ENCODE data around the gene USF2.

Gene USF2

DNA sequence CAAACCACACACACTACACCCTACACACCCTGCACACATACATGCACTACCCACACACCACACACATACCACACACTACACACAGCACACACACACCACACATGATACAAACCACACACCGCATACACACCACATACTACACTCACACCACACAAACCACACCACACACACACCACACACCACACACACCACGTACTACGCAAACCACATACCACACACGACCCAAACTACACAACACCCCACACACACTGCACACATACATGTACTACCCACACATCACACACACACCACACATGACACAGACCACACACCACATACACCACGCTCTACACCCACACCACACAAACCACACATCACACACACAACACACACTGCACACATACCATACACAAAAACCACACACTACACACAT is 29.8 kb downstream of the USF2 start:
- no peak for DNase-seq (ENCODE audit: low read depth)

DNA sequence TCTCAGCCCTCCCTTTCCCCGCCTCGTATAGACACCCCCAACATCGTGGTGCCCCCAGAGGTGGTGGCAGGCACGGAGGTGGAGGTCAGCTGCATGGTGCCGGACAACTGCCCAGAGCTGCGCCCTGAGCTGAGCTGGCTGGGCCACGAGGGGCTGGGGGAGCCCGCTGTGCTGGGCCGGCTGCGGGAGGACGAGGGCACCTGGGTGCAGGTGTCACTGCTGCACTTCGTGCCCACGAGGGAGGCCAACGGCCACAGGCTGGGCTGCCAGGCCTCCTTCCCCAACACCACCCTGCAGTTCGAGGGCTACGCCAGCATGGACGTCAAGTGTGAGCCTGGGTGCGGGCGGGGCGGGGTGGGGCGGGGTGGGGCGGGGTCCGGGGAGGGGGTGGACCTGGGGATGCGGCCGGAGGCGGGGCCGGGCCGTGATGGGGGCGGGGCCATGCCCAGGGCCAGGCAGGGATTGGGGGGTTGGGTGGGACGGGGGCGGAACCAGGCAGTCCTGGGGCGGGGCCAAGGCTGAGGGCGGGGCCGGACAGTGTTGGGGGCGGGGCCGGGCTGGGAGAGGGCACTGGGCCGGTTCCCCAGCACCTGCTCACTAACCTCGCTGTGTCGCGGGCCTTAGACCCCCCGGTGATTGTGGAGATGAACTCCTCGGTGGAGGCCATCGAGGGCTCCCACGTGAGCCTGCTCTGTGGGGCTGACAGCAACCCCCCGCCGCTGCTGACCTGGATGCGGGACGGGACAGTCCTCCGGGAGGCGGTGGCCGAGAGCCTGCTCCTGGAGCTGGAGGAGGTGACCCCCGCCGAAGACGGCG is 31.0 kb downstream of the USF2 start:
- no peak for DNase-seq (ENCODE audit: low read depth)

DNA sequence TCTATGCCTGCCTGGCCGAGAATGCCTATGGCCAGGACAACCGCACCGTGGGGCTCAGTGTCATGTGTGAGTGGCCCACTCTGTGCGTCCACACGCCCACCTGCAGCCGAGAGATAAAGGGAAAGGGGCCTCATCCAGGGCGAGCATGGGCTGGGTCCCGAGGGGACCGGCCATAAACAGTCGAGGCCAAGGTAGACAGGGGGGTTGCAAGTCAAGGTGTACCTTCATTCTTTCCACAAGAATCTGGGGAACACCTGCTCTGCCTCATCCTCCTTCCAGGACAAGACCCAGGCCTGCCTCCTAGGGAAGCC is 31.5 kb downstream of the USF2 start:
- no peak for DNase-seq (ENCODE audit: low read depth)

DNA sequence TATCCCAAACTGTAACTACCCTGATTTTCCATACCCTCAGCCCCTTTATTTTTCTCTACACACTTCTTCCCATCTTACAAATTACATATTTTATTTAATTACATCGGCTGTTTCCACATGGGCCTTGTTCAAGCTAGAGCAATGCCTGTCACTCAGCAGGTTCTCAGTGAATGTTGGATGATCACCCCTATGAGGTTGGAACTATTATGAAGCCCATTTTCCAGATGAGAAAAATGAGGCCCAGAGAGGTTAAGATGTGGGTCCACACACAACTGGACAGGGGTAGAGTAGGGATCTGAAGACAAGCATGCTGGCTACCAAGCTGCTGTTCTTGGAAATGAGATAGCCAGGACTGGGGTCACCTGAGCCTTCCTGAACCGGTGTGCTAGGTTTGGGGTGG is 33.2 kb downstream of the USF2 start:
- DNase-seq (ENCODE audit: low read depth), result no peak

DNA sequence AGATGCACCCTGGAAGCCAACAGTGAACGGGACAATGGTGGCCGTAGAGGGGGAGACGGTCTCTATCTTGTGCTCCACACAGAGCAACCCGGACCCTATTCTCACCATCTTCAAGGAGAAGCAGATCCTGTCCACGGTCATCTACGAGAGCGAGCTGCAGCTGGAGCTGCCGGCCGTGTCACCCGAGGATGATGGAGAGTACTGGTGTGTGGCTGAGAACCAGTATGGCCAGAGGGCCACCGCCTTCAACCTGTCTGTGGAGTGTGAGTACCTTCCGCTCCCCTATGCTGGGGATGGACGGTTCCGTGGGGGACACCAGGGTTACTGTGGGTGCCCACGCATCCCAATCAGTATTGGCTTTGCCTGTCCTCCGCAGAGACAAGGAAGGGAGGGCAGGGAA is 33.7 kb downstream of the USF2 start:
- DNase-seq (ENCODE audit: low read depth), result no peak

DNA sequence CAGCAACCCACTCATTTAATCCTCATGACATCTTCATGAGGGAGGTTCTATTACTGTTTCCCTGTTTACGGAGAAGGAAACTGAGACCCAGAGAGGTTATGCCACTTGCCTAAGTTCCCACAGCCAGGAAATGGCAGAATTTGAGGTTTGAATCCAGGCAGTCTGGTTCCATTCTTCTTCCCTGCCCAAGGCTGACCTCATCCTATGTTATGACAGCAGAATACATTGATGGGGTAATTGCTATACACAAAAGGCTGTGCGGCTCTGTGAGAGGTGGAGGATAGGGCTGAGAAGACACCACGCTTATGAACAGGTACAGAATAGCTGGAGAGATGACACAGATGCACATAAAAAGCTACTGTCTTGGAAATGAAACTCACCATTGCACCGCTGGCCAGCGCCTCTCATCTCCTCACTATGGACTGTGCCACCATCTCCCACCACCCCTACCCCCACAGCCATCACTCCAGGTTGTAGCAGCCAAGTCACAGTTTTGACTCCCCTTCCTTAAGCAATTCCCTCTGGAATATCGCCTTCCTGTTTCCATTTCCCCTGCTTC is 34.7 kb downstream of the USF2 start:
- DNase-seq (ENCODE audit: low read depth), result no peak

DNA sequence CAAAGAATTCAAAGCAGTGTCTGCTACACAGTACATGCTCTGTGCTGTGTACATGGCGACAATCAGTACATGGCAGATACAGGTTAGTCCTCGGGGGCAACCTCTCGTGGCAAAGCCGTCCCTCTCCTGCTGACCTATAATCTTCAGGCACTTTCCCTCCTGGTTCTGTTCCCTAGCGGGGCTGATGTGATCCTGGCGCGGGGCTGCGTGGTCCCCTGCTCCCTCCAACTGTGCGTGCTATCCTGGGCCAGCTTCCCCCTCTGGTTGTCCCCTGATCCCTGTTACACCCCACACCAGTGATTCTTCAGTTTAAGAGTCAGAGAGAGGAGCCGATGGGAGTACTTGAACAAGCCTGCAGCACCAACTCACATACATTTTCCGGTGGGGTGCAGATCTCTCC is 35.3 kb downstream of the USF2 start:
- DNase-seq (ENCODE audit: low read depth), result no peak

DNA sequence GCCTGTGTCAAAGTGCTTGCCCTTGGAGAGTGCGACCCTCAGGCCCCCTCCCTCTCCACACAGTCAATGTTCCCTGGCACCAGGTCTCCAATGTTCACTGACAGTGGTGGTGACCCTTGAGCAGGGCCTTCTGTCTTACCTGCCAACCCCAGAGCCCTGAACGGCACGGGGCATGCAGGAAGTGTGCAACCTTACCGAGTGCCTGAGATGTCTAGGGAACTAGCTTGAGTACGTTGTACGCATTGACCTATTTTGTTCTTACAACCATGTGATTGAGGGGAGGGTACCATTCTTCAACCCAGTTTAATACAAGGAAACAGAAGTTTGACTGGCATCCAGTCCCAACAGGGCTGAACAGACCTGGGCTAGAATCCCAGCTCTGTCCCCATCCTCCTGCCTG is 36.4 kb downstream of the USF2 start:
- DNase-seq (ENCODE audit: low read depth), result no peak

DNA sequence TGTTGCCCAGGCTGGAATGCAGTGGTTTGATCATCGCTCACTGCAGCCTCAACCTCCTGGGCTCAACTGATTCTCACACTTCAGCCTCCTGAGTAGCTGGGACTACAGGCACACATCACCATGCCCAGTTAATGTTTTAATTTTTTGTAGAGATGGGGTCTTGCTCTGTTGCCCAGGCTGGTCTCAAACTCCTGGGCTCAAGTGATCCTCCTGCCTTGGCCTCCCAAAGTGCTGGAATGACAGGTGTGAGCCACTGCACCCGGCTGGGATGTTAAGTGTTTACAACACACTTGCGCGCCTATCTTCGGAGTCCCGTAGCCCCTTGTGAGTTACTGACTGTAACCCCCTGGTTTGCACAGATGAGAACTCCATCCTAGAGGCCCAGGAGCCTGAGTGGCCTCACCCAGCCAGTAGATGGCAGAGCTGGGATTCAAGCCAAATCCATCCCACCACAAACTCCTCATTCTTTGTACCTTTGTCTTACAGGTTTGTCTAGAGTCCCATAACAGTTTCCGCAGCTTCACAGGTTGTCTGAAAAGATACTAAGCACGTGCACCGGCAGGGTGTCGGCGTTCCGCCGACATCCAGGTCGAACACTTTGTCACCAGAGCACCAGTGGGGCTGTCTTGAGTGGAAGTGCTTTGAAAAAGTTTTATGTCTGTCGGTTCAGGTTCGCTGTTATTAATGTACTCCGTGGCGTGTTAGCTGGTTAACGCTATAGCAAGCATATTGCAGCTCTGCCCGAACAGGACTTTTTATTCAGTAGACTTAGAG is 37.9 kb downstream of the USF2 start:
- DNase-seq (ENCODE audit: low read depth), result no peak

DNA sequence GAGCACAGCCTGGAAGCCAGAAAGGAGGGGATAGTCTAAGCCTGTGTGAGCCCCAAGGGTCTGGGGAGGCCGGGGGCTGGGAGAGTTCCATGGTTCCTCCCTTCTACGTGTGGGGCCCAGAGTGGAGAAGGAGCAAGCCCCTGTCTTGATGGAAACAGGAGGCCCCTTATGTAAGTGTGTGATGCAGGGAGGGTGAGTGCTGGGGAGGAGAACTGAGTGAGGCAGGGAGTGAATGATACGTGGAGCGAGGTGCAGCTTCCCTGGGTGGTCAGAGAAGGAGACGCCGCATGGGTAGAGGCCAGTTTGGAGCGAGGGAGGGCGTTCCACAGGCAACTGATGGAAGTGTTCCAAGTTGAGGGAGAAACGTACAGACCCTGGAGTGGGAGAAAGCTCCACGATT is 39.2 kb downstream of the USF2 start:
- DNase-seq (ENCODE audit: low read depth), result no peak

DNA sequence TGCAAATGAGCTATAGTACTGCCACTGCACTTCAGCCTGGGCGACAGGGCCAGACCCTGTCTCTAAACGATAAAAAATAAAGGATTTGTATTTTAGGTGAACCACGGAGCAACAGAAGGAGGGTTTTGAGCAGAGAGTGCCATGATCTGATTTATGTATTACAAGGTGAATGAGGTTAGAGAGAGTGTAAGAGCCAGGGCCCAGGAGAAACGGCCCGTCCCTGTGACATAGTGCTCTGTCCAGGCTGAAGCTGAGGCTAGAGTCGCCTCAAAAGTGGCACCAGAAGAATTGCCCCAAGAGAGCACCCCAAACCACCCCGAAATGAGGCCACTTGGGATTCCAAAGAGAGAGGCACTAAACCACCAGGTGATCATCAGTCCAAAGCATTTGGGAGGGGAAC is 40.1 kb downstream of the USF2 start:
- DNase-seq (ENCODE audit: low read depth), result no peak

DNA sequence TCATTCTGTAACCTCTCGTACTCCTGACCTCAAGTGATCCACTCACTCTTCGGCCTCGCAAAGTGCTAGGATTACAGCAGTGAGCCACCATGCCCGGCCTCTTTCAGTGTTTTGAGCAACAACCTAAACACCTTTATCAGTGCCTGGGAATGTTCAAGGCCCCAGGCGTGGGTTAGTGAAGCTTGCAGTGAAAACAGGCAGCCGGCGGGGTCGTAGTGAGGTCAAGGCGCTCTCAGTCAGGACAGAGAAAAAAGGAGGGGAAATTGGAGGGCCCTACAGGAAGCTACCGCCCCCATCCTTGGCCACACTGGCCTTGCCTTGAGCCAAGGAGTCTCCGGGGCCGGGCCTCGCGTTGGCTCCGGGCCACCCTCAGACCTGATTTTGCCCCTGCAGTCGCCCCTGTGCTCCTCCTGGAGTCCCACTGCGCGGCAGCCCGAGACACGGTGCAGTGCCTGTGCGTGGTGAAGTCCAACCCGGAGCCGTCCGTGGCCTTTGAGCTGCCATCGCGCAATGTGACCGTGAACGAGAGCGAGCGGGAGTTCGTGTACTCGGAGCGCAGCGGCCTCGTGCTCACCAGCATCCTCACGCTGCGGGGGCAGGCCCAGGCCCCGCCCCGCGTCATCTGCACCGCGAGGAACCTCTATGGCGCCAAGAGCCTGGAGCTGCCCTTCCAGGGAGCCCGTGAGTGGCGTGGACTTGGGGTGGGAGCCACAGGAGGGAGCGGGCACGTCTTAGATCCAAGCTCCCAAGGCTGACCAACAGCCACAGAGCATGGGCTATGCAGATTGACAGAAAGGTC is 40.9 kb downstream of the USF2 start:
- DNase-seq (ENCODE audit: low read depth), result no peak

DNA sequence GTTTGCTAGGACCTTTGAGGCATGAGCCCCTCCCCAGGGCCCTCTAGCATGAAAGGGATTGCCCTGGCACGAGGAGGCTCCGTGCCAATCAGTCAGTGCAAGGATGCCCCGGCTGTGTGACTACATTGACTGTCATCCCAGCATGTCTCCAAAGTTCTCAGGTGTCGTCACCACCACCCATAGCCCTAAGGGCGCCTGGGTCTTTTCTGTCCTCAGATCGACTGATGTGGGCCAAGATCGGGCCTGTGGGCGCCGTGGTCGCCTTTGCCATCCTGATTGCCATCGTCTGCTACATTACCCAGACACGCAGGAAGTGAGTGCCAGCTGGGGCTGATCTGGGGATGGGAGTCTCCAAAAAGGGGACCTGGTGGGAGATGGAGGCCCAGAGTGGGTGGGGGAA is 41.6 kb downstream of the USF2 start:
- no peak for DNase-seq (ENCODE audit: low read depth)

DNA sequence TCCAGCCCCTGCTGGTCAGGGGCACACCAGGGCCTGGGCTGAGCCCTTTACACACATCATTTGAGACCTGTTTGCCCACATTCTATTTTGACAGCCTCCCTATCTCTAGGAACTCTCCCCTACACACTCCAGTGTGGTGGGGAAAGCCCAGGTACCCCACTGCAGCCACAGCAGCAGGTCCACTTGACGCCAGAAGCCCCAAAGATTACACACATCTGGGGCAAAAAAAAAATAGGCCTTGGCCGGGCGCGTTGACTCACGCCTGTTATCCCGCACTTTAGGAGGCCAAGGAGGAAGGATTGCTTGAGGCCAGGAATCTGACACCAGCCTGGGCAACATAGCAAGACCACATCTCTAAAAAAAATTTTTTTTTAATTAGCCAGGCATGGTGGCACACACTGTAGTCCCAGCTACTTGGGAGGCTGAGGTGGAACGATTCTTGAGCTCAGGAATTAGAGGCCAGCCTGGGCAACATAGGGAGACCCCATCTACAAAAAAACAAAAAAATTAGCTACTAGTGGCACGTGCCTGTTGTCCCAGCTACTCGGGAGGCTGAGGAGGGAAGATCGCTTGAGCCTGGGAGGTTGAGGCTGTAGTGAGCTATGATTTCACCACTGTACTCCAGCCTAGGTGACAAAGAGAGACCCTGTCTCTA is 42.2 kb downstream of the USF2 start:
- no peak for DNase-seq (ENCODE audit: low read depth)

DNA sequence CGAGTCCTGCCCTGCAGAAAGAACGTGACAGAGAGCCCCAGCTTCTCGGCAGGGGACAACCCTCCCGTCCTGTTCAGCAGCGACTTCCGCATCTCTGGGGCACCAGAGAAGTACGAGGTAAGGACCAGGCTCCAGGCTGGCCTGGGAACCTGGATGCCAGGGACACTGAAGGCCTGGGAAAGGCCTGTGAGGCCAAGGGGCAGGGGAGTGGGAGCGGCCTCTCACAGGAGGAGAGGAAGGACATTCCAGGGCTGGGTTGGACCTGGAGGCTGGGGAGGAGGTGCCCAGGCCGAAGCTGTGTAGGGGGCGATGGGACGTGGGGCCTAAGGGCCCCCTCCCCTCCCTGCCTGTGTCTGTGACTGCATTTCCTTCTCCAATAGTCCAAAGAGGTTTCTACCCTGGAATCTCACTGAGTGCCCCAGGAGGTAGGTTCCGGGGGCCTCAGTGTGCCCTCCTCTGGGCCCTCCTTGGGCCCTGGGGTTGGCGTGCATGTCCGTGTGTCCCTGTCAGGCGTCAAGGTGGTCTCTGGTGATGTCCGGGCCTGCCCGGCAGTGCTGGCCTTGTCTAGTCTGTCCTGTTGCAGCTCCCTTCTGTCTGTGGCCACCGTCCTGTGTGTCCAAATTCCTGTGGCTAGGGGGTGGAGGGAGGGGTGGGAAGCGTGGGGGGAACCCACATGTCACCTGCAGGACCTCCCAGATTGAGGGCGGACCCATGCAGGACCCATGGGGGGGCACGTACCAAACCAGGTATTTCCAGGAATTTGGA is 43.3 kb downstream of the USF2 start:
- no peak for DNase-seq (ENCODE audit: low read depth)

DNA sequence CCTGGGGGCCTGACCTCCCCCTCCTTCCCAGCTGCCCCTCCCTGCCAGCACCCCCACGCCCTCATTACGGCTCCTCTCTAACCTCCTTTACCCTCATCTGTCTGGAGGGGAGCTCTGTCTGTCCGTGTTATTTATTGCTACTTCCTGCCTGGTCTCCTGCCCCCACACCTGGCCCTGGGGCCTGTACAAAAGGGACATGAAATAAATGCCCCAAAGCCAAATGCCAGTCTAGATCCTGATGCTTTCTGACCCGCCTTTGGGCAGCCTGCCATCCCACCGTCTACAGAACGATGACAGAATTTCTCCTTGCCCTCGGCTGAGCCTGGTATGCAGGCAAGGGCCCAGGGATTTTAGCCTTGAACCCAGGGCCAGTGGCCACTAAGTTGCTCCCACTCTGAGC is 44.8 kb downstream of the USF2 start:
- no peak for DNase-seq (ENCODE audit: low read depth)

DNA sequence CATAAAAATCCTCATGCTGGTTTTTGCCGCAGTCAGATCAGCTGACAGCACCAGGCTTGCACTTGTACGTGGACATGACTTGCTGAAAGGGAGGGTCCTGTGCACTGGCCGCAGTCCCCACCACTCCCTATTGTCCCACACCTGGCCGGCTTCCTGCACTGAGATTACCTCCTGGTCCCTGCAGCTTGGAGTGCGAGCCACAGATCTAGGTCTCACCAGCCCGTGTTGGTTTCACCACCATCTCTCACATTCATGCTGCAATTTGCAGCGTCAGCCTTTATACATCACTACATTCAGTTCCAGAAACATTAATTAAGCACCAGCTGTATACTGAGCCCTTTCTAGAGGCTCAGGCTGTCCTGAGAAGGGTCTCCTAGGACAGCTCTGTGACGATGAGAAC is 45.3 kb downstream of the USF2 start:
- DNase-seq (ENCODE audit: low read depth), result no peak

DNA sequence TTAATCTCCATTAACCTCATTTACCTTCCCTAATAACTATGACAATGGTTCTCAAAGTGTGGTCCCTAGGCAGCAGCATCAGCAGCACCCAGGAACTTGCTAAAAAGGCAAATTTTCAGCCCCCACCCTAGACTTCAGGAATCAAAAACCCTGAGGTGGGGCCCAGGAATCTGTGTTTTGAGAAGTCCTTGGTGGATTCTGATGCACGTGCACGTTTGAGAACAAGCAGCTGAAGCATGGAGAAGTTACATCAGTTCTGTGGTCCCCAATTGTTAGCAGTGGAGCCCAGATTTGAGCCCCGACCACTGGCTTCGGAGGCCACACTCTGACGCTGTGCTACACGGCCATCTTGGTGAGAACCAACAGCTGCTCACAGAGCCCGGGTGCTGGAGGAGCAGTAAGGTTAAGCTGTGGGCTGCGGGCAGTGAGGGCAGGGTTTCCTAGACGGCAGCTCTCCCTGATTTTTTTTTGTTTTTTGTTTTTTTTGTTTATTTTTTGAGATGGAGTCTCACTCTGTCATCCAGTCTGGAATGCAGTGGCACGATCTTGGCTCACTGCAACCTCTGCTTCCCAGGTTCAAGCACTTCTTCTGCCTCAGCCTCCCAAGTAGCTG is 46.2 kb downstream of the USF2 start:
- DNase-seq (ENCODE audit: low read depth), result no peak

DNA sequence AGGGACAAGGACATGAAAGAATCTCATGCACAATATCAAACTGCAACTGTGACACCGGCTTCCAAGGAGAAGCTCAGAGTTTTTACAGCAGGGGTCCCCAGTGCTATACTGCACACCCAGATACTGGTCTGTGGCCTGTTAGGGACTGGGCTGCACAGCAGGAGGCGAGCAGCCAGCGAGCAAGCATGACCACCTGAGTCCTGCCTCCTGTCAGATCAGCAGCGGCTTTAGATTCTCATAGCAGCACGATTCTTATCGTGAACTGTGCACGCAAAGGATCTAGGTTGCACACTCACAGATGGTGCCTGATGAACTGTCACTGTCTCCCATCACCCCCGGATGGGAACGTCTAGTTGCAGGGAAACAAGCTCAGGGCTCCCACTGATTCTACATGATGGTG is 47.1 kb downstream of the USF2 start:
- no peak for DNase-seq (ENCODE audit: low read depth)

DNA sequence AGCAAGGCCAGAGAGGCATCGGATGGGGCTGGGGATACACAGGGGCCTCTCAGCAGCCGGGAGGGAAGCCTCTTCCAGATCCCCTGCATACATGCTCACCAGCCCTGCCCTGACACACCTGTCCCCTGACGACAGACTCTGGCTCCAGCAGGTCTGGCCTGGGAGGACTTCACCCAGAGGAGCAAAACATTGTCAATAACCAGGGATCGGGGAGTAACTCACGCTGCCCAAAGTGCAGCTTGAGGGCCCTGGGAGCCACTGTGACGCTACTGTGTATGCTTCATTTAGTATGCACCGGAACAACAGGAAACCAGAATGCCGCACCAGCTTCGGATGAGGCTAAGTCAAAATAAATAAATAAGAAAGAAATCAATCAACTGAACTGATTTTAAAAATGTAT is 47.8 kb downstream of the USF2 start:
- DNase-seq (ENCODE audit: low read depth), result no peak

DNA sequence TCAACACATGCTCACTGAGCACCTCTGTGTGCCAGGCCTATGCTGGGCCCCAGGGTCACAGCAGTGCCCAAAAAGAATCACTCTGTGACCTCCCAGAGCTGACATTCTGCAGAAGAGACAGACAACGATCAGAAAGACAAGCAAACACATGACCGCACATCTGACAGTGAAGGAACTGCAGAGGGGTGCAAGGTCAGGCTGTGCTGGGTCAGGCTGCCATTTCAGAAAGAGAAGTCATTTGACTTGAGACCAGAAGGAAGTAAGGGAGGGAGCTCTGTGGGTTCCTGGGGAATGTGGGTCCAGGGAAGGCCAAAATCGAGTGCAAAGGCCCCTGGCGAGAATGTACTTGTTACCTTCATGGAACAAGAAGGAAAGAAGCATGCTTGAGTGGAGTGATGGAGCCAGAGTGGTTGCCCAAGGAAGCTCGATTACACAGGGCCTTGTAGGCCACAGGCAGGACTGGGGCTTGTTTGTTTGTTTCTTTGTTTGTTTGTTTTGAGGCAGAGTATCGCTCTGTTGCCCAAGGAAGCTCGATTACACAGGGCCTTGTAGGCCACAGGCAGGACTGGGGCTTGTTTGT is 48.8 kb downstream of the USF2 start:
- no peak for DNase-seq (ENCODE audit: low read depth)

All from activated T-cell treated with anti-CD3 and anti-CD28 coated beads for 48 hours (primary cell).